ENCODE measurements around the gene GLI3.
"Not testable (repeated sequence)": the region's sequence is repeated elsewhere in the genome, so short reads cannot be mapped to it uniquely, and the experiment has no call there.

Gene GLI3

DNA sequence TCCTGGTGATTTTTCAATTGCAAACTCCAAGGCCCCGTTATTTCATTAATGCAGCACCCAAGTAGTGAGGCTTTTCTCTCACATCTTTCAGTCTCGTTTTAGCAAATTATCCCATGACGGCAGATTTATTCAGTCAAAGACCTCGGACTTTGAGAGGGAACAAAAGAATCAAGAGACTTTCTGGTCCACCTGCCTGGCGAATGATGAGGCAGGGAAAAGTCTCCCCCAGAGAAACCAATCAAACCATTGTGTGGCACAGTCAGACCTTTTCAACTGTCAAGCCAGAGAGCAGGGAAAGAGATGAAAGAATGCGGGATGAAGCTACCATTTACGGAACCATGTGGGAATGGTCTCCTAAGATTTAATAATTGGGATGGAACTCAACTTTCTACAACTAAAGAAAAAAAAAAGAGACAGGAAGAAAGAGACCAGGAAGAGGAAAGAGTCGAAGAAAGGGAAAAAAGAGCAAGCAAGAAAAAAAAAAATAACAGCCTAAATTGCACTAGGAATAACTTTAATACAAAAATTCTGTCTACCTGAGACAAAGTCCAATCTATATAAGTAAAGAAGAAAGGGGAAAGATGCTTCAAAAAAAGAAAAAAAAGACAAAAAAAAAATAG, 22.8 kb downstream of the GLI3 start:
- no peak overlapping the region for H3K4me3 ChIP-seq (ENCODE audit: low read depth, low read length)

DNA sequence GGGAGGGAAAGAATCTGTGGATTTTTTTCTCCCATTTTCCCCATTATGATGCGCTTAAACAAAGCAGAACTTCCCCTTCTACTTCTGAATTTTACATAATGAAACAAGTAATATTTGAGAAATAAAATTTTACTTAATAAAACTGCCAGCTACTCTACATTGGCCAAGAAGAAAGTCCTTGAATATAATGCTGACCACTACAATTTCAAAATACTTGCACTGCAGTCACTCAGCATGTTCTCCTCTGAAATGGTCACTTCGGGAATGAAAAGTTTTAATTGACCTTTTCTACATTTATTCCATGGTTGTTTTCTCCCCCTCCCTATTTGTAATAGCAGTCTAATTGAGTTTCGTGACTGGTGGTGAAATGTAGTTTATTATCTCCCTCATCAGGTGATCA, 23.9 kb downstream of the GLI3 start:
- TF ChIP-seq, protein P1, sequence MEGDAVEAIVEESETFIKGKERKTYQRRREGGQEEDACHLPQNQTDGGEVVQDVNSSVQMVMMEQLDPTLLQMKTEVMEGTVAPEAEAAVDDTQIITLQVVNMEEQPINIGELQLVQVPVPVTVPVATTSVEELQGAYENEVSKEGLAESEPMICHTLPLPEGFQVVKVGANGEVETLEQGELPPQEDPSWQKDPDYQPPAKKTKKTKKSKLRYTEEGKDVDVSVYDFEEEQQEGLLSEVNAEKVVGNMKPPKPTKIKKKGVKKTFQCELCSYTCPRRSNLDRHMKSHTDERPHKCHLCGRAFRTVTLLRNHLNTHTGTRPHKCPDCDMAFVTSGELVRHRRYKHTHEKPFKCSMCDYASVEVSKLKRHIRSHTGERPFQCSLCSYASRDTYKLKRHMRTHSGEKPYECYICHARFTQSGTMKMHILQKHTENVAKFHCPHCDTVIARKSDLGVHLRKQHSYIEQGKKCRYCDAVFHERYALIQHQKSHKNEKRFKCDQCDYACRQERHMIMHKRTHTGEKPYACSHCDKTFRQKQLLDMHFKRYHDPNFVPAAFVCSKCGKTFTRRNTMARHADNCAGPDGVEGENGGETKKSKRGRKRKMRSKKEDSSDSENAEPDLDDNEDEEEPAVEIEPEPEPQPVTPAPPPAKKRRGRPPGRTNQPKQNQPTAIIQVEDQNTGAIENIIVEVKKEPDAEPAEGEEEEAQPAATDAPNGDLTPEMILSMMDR (IDR thresholded peaks at IDR 0.05; ENCODE audit: low read depth, low read length): no peak
- H3K4me3 ChIP-seq (ENCODE audit: low read depth, low read length): no peak overlapping the region

More for the DNA sequence above, 22.8 kb downstream of the GLI3 start:
- TF ChIP-seq, protein P1 (IDR thresholded peaks at IDR 0.05; ENCODE audit: low read depth, low read length): no peak

DNA sequence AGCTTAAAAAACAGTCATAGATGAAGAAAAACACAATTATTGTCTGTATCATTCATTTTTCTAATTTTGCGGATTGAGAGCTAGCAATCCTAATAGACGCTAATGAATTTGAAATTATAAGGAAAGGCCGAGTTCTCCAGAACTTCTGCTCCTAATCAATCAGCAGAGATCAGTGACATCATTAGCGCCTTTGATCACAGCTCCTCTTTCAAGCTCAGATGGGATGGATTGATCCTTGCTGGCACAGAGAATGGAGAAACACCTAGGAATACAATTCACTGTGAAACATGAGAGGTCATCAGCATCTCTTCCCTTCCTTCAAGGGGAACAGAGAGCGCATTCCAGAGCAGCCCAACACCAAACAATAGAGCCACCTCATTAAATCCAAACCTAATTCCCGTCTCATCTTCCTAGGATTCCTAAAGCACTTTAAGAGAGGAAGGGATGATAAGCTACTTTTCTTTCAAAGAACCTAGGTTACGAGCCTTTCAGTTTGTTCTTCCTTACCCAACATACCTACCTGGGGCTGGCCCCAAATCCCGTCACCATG, 24.4 kb downstream of the GLI3 start:
- H3K4me3 ChIP-seq (ENCODE audit: low read depth, low read length): no peak overlapping the region
- TF ChIP-seq, protein P1 (IDR thresholded peaks at IDR 0.05; ENCODE audit: low read depth, low read length): no peak

DNA sequence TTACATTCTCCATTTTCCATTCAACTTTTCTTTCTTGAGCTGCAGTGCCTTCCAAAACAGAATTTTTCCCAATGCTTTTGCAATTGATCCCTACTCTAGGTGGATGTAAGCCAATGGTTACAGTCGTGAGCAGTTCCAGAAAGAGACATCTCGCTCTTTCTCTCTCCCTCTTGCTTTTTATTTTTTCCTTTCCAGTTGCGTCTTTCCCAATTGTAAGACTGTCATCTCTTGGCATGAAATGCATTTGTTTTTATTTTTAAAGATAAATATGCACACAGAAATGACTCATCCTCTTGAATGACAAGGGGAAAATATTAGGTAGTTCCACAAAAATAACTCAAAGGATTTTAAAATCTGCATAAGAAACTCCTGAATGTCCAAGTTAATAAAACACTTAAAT, 25.1 kb downstream of the GLI3 start:
- TF ChIP-seq, protein P1 (IDR thresholded peaks at IDR 0.05; ENCODE audit: low read depth, low read length): no peak
- H3K4me3 ChIP-seq (ENCODE audit: low read depth, low read length): no peak overlapping the region

DNA sequence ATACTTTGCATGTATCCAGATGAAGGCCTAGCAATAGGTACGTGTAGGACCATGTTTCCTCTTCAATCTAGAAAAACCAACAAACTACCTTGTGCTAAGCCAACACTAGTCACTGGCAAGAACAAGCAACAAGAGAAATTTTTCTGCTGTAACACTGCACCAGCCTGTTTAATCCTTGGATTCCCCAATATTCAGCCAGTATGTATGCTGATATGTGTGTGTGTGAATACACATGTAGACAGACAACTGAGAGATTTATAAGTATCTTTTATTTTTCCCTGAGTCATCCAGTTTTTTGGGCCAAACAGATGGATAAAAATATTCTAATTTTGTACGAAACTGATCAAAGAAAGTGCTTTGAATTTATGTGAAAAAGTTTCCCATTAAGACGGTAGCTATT, 26.2 kb downstream of the GLI3 start:
- no peak overlapping the region for H3K4me3 ChIP-seq (ENCODE audit: low read depth, low read length)
- TF ChIP-seq, protein P1 (IDR thresholded peaks at IDR 0.05; ENCODE audit: low read depth, low read length): no peak

DNA sequence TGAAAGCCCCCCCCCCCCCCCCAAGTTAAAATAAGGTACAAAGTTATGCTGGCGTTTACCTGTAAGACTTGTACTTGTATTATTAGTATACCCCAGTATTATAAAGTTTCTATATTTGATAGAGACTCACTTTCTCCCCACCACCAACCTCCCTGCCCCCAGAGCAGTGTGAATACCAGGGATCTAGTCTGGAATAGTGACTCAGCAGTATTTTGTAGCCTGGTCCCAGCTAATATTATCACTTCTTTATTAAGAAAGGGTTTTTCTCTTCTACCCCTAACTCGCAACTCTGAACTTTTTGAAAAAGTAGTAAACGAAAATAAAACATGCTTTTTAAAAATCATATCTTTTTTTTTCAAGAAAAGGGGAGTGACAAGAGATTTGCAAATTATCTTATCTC, 26.7 kb downstream of the GLI3 start:
- TF ChIP-seq, protein P1 (IDR thresholded peaks at IDR 0.05; ENCODE audit: low read depth, low read length): no peak
- H3K4me3 ChIP-seq (ENCODE audit: low read depth, low read length): no peak overlapping the region

DNA sequence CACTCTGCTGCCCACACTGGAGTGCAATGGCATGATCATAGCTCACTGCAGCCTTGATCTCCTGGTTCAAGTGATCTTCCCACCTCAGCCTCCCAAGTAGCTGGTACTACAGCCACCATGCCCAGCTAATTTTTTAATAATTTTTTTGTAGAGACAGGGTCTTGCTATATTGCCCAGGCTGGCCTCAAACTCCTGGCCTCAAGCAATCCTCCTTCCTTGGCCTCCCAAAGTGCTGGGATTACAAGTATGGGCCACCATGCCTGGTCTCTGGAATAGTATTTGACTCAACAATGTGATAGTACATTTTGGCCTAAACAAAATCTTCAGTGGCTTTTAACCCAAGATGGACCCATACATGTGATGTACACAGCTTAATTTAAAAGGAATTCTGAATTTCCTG, 27.9 kb downstream of the GLI3 start:
- H3K4me3 ChIP-seq (ENCODE audit: low read depth, low read length): not testable (repeated sequence)

DNA sequence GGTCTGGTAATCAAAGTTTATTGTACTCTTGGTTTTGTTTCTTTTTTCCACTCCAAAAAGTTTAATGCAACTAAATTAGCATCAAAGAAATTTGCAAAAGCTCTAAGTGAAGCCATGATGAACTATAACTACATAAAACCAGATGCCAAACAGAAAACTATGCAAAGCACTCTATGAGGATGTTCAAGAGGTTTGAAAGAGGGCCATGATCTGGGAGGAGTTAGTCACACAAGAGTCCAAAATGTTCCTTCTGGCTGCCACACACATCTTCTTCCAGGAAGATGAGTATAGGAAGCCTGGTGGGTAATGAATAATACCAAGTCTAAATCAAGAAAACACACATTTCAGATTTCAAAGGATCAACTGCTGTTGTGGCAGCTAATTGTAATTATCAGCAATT, 28.4 kb downstream of the GLI3 start:
- TF ChIP-seq, protein P1 (IDR thresholded peaks at IDR 0.05; ENCODE audit: low read depth, low read length): no peak
- no peak overlapping the region for H3K4me3 ChIP-seq (ENCODE audit: low read depth, low read length)

All from WI38 (cell line).